Smooth muscle cell (in vitro differentiated cells): ENCODE measurements around the gene PASK. TPM values are rescaled to one million over a fixed set of nuclear protein-coding genes. Genes with fewer than 3 reads are reported as not detected.

Experiments used
- DNase-seq: peaks from one replicate; lab custom pipeline; 2025; ENCODE audit not compliant: unreplicated experiment; lab: John Stamatoyannopoulos, UW
- H2AFZ ChIP-seq: fragments of 200-600 bp; sonication (generic); 2 replicates; pipeline ENCODE4 v1.6.0; 2016; ENCODE audit warnings: antibody characterized with exemption, low read depth, mild to moderate bottlenecking
- H3F3A ChIP-seq: fragments of 200-600 bp; sonication (generic); 2 replicates; pipeline ENCODE4 v1.6.0; 2017; ENCODE audit warnings: antibody characterized with exemption, low read depth
- H3K27ac ChIP-seq: fragments of 200-600 bp; sonication (generic); 2 replicates; pipeline ENCODE4 v1.5.1; 2016; ENCODE audit warnings: low read depth, mild to moderate bottlenecking
- H3K27me3 ChIP-seq: fragments of 200-600 bp; sonication (generic); 2 replicates; pipeline ENCODE4 v1.6.1; 2016; ENCODE audit warnings: low read depth, mild to moderate bottlenecking
- H3K36me3 ChIP-seq: fragments of 200-600 bp; sonication (generic); 2 replicates; pipeline ENCODE4 v1.5.1; 2016; ENCODE audit warnings: low read depth
- H3K4me1 ChIP-seq: fragments of 200-600 bp; sonication (generic); 2 replicates; pipeline ENCODE4 v1.5.1; 2016; ENCODE audit warnings: low read depth
- H3K4me2 ChIP-seq: fragments of 200-600 bp; sonication (generic); 2 replicates; pipeline ENCODE4 v1.6.0; 2016; ENCODE audit warnings: mild to moderate bottlenecking
- H3K4me3 ChIP-seq: fragments of 200-600 bp; sonication (generic); 2 replicates; pipeline ENCODE4 v1.5.1; 2016; ENCODE audit warnings: mild to moderate bottlenecking
- H3K79me2 ChIP-seq: fragments of 200-600 bp; sonication (generic); 2 replicates; pipeline ENCODE4 v1.6.0; 2016; ENCODE audit warnings: low read depth, mild to moderate bottlenecking
- H3K9ac ChIP-seq: fragments of 200-600 bp; sonication (generic); 2 replicates; pipeline ENCODE4 v1.6.0; 2016; ENCODE audit warnings: low read depth
- H3K9me3 ChIP-seq: fragments of 200-600 bp; sonication (generic); replicated peaks from 2 replicates; pipeline ENCODE4 v1.5.1; 2016; ENCODE audit warnings: low read depth
- H4K20me1 ChIP-seq: fragments of 200-600 bp; sonication (generic); 2 replicates; pipeline ENCODE4 v1.6.0; 2016; ENCODE audit warnings: low read depth
- CTCF ChIP-seq: fragments of 200-600 bp; sonication (generic); IDR thresholded peaks from 2 replicates; pipeline ENCODE4 v1.5.1; 2017; ENCODE audit warnings: borderline replicate concordance, mild to moderate bottlenecking, antibody characterized with exemption; ENCODE audit not compliant: insufficient read depth, poor library complexity, severe bottlenecking
- WGBS: methylation state at CpG from one replicate; pipeline ENCODE4 v1.1.7; 2016; ENCODE audit warnings: low lambda C conversion rate; 5-methylcytosine and 5-hydroxymethylcytosine counted together
- polyA plus RNA-seq: library from polyadenylated mRNA; unstranded; fragments of >200 nt; fragmentation: Nextera tagmentation; extraction: Ambion mirVana; gene quantifications from 2 replicates; pipeline ENCODE4 v1.2.1, GENCODE V29; 2016
- total RNA-seq: library from RNA; depleted of rRNA; stranded (reverse); fragments of >200 nt; gene quantifications from 2 replicates; pipeline ENCODE4 v1.2.3, GENCODE V29; 2014

Gene PASK
- total and polyA plus RNA-seq, 2 experiments from 2014 or later = 2.6 TPM

GRCh38 chr2:241136191-241136590, 13.1 kb downstream of the PASK start:
- H2AFZ ChIP-seq = no peak overlapping the region
- H3K27me3 ChIP-seq = no peaks in the 10 kb centered on the region
- TF ChIP-seq CTCF = no peak
- no peak overlapping the region for H3K4me3 ChIP-seq
- no peak for DNase-seq
- H3K36me3 ChIP-seq = no peaks in the 10 kb centered on the region
- H4K20me1 ChIP-seq = no peaks in the 10 kb centered on the region
- no peaks in the 10 kb centered on the region for H3K79me2 ChIP-seq
- no peak overlapping the region for H3K27ac ChIP-seq
- whole genome bisulfite sequencing = 96% methylated on average over 8 of the region's 8 CpGs
- H3K4me2 ChIP-seq = no peak overlapping the region
- H3K9me3 ChIP-seq = no peaks in the 10 kb centered on the region
- no peak overlapping the region for H3K9ac ChIP-seq
- H3F3A ChIP-seq = no peaks in the 10 kb centered on the region
- no peaks in the 10 kb centered on the region for H3K4me1 ChIP-seq

GRCh38 chr2:241135737-241136136, 13.5 kb downstream of the PASK start:
- no peak overlapping the region for H3K27ac ChIP-seq
- DNase-seq = no peak
- H4K20me1 ChIP-seq = no peaks in the 10 kb centered on the region
- no peak overlapping the region for H3K9ac ChIP-seq
- H3F3A ChIP-seq = no peaks in the 10 kb centered on the region
- no peak overlapping the region for H3K4me3 ChIP-seq
- H3K79me2 ChIP-seq = no peaks in the 10 kb centered on the region
- TF ChIP-seq CTCF = no peak
- H2AFZ ChIP-seq = no peak overlapping the region
- no peaks in the 10 kb centered on the region for H3K4me1 ChIP-seq
- no peaks in the 10 kb centered on the region for H3K36me3 ChIP-seq
- no peaks in the 10 kb centered on the region for H3K27me3 ChIP-seq
- WGBS = 91% methylated on average over 9 of the region's 9 CpGs
- no peaks in the 10 kb centered on the region for H3K9me3 ChIP-seq
- H3K4me2 ChIP-seq = no peak overlapping the region

- Histone ChIP-seq H3K79me2 (no peaks in the 10 kb centered on the region), H3F3A (no peaks in the 10 kb centered on the region), H2AFZ (no peak overlapping the region), H3K27ac (no peak overlapping the region), H3K9ac (no peak overlapping the region), H4K20me1 (no peaks in the 10 kb centered on the region), H3K27me3 (no peaks in the 10 kb centered on the region), H3K9me3 (no peaks in the 10 kb centered on the region), H3K4me1 (no peaks in the 10 kb centered on the region), H3K4me2 (no peak overlapping the region), H3K4me3 (no peak overlapping the region), H3K36me3 (no peaks in the 10 kb centered on the region)
- no peak for TF ChIP-seq CTCF
- WGBS = 97% methylated on average over 7 of the region's 7 CpGs
- no peak for DNase-seq
These were observed 14.6 kb downstream of the PASK start for GRCh38 chr2:241134711-241135110.

- no peaks in the 10 kb centered on the region for H3F3A ChIP-seq
- no peaks in the 10 kb centered on the region for H3K36me3 ChIP-seq
- H3K9ac ChIP-seq = no peak overlapping the region
- H3K9me3 ChIP-seq = no peaks in the 10 kb centered on the region
- no peak overlapping the region for H2AFZ ChIP-seq
- no peak overlapping the region for H3K4me3 ChIP-seq
- H3K79me2 ChIP-seq = no peaks in the 10 kb centered on the region
- no peak for TF ChIP-seq CTCF
- H3K4me1 ChIP-seq = no peaks in the 10 kb centered on the region
- no peak for DNase-seq
- H4K20me1 ChIP-seq = no peaks in the 10 kb centered on the region
- WGBS = 93% methylated on average over 10 of the region's 10 CpGs
- H3K27ac ChIP-seq = no peak overlapping the region
- H3K4me2 ChIP-seq = no peak overlapping the region
- H3K27me3 ChIP-seq = no peaks in the 10 kb centered on the region
These were observed 15.8 kb downstream of the PASK start for GRCh38 chr2:241133436-241133820.
